ENCODE results near the gene PDHX.
A peak's percentile ranks its signal among the peaks of the same experiment; 100 is the strongest.

Gene PDHX

DNA sequence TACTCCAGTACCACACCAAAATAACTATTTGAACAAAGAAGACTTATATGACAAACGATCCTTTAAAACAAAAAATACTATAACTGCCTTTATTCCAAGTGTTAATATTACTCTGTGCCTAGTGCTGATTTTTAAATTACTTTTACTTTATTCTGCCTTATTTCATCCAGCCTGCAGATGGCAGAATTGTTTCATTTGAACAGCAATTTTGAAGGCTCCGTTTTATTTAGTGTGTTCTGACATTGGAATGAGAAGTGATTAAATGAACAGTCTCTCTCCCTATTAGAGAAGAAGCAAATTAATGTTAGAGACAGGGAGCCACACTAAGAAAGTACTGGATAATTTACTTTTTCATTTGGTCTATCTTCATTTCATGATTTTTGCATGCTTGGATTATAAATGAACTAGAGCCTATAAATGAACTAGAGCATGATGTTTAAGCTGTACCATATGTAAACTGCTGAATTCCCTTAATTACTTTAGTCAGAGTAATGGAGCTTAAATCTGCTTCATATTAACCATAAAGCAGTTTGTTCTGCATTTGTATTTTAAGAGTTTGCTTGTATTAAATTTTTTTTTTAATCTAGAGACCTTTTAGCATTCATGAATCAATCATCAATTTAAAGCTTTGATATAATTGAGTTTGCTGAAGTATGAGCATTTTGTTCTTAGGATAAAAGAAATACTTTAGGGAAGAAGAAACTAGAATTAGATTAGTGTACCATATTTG, 9.8 kb downstream of the PDHX start:
- TF ChIP-seq POLR2A (IDR thresholded peaks at IDR 0.05; ENCODE audit: low read length) (no peak), GATA1 (IDR thresholded peaks at IDR 0.05; ENCODE audit: low read depth, low read length) (no peak)
- peak; percentile 55 to 78 for DNase-seq

DNA sequence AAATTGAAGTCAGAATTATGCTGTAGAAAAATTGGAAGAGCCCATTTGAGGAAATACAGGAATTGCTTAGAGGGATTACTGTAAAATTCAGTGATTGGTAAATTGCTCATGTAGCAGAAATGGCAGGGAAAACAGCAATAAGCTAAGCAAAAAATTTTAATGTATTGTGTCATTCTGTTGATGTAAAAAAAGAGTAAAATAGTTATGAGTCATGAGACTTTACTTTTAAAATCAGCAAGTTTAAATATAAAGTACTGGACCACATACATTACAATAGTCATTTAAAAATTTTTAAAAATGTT, 10.4 kb downstream of the PDHX start:
- no peak for DNase-seq
- TF ChIP-seq POLR2A (IDR thresholded peaks at IDR 0.05; ENCODE audit: low read length) (no peak), GATA1 (IDR thresholded peaks at IDR 0.05; ENCODE audit: low read depth, low read length) (no peak)

DNA sequence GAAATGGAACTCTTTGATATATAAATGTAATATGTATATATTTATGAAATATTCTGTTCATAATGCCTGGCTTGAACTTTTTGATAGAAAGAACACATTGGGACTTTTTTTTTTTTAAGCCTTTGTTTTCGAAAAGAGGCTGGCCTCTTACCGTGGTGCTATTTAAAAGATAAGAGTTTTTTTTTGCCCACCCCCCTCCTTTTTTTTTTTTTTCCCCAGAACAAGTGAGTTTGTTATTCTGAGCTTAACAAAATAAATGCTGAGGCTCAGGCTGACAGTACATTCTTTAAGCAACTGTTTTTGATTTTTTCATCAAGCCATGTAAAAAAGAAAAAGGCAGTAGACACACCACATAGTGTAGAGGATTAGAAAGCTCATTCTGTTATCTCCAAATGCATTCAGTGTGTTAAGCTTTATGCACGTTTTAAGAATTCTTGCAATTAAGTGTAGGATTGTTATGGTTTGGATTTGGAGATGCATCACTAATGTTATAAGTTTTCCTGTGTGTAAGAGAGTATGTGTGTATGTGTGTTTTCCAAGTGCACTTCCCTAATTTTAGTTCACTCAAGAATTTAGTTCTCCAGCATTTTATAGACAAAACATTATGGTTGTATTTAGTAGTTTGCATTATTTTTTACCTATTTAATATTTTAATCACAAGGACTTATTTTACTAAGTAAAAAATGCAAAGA, 12.0 kb downstream of the PDHX start:
- DNase-seq: peak in 1 of 2 experiments; percentile 20
- TF ChIP-seq GATA1 (IDR thresholded peaks at IDR 0.05; ENCODE audit: low read depth, low read length) (no peak), POLR2A (IDR thresholded peaks at IDR 0.05; ENCODE audit: low read length) (no peak)

DNA sequence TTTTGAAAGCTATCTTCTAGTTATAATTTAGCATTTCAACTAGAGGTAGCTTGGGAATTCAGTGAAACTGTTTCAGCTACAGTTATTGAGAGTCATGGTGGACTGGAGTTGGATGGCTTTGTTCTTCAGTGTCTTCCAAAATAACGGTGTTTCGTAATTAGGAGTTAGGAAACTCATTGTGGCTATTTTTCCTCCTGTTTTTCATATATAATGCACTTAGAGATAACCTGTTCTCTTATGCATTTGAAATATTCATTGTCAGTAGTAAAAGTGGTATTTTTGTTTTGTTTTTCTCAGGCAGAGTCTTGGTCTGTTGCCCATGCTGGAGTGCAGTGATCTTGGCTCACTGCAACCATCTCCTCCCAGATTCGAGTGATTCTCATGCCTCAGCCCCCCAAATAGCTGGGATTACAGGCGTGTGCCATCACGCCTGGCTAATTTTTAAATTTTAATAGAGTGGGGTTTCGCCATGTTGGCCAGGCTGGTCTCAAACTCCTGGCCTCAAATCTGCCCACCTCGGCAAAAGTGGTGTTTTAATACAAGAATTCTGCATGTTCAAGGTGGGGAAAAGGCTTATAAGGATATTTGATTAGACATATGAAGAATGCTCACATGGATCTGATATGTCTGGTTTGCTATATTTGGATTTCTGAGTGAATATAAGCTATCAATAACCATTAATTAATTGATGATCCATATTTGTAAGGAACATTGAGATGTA, 12.7 kb downstream of the PDHX start:
- no peak for DNase-seq
- TF ChIP-seq GATA1 (IDR thresholded peaks at IDR 0.05; ENCODE audit: low read depth, low read length) (no peak), POLR2A (IDR thresholded peaks at IDR 0.05; ENCODE audit: low read length) (no peak)

DNA sequence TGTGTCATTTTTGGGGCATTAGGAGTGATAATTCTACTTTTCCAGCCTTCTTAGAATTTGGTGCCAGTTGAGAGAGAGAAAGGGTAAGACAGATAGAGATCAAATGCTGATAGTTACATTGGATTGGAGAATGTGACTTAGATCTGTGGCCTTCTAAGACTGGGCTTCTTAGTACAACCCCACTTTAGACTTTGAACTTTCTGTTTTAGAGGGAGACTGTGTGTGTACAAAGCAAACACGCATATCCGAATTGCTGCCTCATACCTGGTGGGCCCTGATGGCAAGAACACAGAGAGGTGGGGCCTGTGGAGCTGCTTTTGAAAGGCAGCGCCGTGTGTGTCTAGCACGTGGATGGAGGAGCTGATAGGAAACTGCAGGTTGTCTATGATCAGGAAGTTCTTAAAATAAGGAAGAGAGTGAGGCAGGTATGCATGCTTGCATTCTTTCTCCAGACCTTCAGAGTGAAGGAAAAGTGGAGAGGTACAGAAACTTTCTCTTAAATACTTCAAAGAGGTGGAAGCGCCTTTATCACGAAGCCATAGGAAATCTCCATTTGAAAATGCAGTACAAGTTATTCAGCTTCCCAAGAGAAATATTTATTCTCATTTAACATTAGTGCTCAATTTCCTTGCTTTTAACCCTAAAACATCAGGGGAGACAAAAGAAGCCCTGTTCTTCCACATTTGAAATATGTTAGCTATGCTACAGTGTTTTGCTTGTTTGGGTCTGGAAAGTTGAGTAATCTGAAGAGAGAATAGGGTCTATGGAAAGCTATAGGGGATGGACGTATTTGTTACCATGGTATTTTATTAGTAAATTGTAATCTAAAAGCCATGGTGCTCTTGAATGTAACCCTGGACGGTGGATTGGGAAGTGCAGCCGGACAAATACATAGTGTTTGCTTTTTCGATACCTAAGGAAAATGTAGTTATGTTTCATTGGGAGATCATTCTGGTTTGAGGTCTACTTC, 13.7 kb downstream of the PDHX start:
- no peak for TF ChIP-seq GATA1 (IDR thresholded peaks at IDR 0.05; ENCODE audit: low read depth, low read length)
- TF ChIP-seq POLR2A (IDR thresholded peaks at IDR 0.05; ENCODE audit: low read length): no peak
- no peak for DNase-seq

DNA sequence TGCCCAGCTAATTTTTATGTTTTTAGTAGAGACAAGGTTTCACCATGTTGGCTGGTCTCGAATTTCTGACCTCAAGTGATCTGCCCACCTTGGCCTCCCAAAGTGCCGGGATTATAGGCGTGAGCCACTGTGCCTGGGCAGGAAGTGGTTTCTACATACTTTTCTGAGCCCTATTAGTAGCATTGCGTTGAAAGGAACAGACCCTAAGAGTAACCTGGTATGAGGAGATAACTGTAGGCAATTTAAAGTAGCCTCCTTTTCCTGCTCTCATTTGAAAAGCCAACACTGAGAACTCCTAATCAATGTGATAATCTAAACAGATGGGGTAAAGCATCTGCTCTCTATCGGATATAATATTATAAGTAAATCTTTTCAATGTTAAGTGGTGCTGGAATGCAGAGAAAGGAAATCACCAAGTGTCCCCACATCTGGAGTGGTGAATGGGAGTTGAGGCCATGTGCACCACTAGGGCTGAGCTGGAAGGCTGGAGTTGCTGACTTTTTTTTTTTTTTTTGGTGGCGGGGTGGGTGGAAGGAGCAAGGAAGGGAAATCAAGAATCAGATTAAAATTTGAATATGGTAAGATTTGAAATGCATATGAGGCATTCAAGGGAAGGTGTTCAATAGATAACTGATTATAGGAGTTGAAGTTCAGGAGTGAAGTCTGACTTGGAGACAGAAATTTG, 20.7 kb downstream of the PDHX start:
- no peak for TF ChIP-seq GATA1 (IDR thresholded peaks at IDR 0.05; ENCODE audit: low read depth, low read length)
- TF ChIP-seq POLR2A (IDR thresholded peaks at IDR 0.05; ENCODE audit: low read length): no peak
- DNase-seq: no peak

DNA sequence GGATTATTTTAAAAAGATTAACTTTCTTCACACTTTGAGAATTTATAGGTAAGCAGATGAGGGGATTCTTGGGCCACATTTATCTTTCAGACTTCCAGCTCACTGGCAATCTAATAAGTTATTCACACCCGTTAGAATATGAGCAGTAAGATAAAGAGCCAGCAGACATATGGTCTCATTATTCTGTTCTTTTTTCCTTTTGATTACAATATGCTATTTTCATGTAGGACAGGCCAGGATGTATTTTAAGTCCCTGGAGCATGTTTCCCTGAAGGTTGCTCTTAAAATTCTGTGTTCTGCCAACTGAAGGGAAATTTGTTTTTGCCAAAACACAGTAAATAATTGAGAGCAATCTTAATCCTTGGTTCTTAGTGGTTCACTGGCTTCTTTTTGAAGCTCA, 22.2 kb downstream of the PDHX start:
- TF ChIP-seq GATA1 (IDR thresholded peaks at IDR 0.05; ENCODE audit: low read depth, low read length): no peak
- no peak for TF ChIP-seq POLR2A (IDR thresholded peaks at IDR 0.05; ENCODE audit: low read length)
- DNase-seq: peak in 1 of 2 experiments; percentile 21

DNA sequence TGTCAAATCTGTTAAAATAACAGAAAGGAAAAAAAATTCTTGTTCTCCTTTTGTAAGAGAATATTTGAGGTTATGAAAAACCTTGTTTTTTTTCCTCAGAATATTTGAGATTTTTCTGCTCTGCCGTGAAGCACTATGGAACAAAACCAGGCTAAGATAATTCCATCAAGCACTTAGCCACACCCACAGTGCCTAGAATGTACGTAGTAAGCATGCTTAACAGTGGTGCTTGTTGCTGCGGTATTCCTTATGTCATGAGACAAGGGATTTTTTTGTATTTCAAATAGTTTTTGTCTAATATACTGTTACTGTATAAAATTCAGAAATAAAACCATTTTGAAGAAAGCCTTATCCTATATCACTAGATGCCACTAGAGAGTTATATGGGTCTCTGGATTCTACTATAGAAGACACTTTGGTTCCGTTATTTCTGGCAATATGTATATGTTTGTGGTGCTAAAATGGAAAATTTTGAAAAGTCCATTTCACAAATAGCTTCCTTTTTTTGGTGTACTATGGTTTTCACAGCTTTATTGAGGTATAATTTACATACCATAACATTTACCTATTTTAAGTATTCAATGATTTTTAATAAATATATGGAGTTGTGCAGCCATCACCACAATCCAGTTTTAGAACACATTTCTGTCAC, 23.7 kb downstream of the PDHX start:
- DNase-seq: no peak
- no peak for TF ChIP-seq POLR2A (IDR thresholded peaks at IDR 0.05; ENCODE audit: low read length)
- no peak for TF ChIP-seq GATA1 (IDR thresholded peaks at IDR 0.05; ENCODE audit: low read depth, low read length)

DNA sequence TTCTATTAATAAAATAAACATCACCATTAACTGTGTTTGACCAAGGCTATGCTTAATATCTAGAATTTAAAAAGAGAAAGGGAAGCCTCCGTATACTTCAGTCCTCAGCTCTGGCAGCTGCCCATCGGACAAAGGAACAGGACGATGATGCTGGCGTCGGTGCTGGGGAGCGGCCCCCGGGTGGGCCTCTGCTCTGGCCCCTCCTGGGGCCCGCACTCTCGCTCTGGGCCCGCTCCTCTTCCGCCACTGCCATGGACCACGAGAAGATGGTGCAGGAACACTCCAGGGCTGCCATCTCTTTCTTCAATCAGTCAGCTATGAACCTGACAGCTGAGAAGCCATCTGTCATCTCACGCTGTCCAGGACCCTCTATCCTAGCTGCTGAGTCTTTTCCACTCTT, 25.3 kb downstream of the PDHX start:
- no peak for DNase-seq
- TF ChIP-seq GATA1 (IDR thresholded peaks at IDR 0.05; ENCODE audit: low read depth, low read length): no peak
- no peak for TF ChIP-seq POLR2A (IDR thresholded peaks at IDR 0.05; ENCODE audit: low read length)

DNA sequence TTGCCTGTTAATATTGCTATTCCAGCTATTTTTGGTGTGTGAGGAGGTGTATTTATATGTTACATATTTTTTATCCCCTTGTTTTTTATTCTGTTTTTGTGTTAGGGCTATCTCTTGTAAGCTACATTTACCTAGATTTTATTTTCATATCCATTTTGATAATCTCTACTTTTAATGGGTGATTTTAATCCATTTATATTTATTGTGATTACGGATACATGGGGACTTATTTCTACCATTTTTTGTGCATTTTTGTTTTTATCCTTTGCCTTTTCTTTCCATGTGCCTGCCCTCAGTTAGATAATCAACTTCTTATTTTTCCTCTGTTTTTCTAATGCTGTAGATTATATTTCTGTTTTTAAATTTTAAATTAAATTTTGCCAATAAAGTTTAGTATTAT, 28.3 kb downstream of the PDHX start:
- TF ChIP-seq POLR2A (IDR thresholded peaks at IDR 0.05; ENCODE audit: low read length): no peak
- TF ChIP-seq GATA1 (IDR thresholded peaks at IDR 0.05; ENCODE audit: low read depth, low read length): no peak
- DNase-seq: no peak

DNA sequence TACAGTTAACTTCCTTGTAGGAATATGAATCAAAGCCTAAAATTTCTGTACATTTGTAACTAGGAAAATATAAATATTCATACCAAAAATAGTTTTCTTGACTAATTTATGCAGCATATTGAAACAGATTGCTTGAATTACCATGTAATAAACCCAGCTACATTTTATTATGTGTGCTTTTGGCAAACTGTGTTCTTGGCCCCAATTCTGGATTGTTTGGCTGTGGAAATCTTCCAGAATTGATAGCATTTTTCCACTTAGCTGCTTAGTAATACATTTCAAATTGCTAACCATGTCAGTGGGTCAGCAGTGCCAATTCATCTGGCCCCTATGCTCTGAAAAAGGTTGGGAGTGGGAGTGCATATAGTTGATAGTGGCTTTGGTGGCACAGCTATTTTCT, 32.3 kb downstream of the PDHX start:
- DNase-seq: no peak
- no peak for TF ChIP-seq POLR2A (IDR thresholded peaks at IDR 0.05; ENCODE audit: low read length)

DNA sequence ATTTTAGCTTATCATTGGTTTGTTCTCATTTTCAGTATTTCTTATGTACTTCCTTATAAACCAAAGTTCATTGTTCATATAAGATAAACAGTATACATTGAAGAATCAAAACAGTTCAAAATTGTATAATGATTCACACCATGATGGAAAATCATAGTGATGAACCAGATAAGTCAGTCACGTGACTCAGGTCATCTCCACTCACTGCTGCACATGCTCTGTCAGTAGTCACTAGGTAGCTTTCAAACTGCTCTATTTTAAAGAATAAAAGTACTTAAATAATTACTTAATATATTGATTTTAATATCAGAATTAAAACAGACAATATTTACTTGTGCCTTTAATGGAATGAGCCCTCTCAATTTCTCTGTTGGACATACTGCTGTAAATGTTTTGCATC, 37.5 kb downstream of the PDHX start:
- TF ChIP-seq POLR2A (IDR thresholded peaks at IDR 0.05; ENCODE audit: low read length): no peak
- no peak for TF ChIP-seq GATA1 (IDR thresholded peaks at IDR 0.05; ENCODE audit: low read depth, low read length)
- no peak for DNase-seq

DNA sequence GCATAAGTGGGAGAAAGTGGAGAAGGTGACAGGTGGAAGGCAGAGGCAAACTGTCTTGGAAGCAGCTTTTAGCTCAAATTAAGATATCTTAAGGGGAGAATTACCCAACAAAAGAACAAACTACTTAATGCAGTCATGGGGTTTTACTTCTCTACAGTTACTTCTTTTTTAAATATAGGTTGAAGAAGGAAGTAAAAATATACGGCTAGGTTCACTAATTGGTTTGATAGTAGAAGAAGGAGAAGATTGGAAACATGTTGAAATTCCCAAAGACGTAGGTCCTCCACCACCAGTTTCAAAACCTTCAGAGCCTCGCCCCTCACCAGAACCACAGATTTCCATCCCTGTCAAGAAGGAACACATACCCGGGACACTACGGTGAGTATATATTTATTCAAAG, 40.8 kb downstream of the PDHX start:
- no peak for DNase-seq
- no peak for TF ChIP-seq POLR2A (IDR thresholded peaks at IDR 0.05; ENCODE audit: low read length)
- no peak for TF ChIP-seq GATA1 (IDR thresholded peaks at IDR 0.05; ENCODE audit: low read depth, low read length)
